Measurements from ENCODE around the gene CA12.

CA12 gene

DNA sequence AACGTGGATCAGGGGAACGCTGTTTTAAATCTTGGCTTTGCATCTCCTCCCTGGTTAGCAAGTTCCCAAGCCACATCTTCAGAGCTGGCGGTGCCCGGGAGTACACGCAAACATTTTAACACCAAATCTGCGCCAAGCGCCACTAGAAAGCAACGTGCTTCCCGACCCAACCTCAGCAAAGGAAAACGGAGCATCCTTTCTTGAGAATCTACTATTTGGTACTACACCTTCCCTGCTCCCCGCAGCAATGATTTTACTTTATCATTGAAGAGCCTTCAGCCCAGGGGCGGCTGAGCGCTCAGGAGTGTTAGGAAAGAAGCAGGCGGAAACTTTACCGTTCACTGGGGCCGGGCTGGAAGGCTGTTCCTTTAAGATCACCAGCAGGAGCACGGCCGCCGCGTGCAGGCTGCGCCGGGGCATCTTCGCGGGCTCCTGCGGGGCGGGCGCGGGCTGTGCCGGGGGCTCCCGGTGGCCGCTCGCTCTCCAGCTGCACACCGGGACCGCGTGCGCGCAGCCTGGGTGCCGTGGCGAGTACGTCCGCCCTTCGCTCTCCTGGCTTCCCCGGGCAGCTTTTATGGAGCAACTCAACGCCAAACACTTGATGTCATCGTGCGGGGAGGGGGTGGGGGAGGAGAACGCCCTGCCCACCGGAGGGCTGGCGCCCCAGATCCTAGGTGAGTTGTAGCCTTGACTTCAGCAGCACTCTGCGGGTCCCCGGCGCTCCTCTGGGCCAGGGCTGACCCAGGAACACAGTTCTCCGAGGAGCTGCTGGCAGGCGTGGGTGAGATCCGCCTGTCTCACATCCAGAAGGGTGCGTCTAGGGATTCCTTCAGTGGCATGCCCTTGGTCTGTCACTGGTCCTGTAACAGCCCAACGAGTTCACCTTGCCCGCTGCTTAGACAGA lies at the start of gene CA12:
CA12 (minus strand) TSS at position 546 of the 904 bp plus-strand sequence; CDS start at position 420, 126 bp downstream.
- DNase-seq (ENCODE audit: extremely low read depth, low read depth), result no peak

DNA sequence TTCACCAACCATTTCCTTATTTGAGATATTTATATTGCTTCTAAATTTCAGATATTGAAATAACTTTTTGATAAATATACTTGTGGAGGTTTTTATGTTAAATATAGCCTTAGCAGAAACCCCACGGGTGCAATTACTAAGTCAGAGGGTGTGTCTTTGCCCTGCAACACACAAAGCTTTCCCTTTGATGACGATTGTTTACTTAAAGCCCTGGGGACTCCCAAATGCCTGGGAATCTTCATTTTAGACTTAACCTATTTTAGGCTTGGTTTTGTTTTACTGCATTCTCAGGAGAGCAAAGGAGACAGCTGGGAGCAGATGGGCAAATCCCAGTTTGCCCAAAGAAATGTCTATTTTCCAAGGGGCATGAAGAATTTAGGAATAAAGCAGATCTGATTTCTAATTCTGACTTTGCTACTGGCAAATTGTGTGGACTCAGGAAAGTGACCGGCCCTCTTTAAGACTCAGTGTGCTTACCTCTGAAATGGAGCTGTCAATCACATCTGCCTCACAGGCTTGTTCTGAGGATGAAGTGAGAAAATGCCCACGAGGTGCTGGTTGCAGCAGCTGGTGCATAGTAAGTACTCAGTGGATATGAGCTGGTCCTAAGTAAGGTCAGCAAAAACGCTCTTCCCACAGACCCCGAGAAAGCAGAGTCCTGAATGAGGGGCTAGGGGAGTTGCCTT lies 49.3 kb upstream of the CA12 start:
- DNase-seq (ENCODE audit: extremely low read depth, low read depth), result no peak
- TF ChIP-seq, protein P1, sequence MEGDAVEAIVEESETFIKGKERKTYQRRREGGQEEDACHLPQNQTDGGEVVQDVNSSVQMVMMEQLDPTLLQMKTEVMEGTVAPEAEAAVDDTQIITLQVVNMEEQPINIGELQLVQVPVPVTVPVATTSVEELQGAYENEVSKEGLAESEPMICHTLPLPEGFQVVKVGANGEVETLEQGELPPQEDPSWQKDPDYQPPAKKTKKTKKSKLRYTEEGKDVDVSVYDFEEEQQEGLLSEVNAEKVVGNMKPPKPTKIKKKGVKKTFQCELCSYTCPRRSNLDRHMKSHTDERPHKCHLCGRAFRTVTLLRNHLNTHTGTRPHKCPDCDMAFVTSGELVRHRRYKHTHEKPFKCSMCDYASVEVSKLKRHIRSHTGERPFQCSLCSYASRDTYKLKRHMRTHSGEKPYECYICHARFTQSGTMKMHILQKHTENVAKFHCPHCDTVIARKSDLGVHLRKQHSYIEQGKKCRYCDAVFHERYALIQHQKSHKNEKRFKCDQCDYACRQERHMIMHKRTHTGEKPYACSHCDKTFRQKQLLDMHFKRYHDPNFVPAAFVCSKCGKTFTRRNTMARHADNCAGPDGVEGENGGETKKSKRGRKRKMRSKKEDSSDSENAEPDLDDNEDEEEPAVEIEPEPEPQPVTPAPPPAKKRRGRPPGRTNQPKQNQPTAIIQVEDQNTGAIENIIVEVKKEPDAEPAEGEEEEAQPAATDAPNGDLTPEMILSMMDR (IDR thresholded peaks at IDR 0.05; ENCODE audit: low read depth, low read length), result no peak

More for the DNA sequence above, at the start of gene CA12:
- TF ChIP-seq, protein P1 (IDR thresholded peaks at IDR 0.05; ENCODE audit: low read depth, low read length), result no peak

DNA sequence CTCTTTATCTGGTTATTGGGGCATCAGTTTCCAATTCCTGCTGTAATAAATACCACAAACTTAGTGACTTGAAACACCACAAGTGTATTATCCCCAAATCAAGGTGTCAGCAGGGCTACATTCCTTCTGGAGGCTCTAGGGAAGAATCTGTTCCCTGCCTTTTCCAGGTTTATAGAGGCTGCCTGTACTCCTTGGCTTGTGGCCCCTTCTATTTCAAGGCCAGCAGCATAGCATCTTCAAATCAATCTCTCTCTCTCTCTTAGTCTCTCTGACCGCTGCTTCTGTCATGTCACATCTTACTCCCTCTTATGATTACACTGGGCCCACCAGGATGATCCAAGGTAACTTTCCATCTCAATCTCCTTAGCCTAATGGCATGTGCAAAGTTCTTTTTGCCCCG lies 44.9 kb upstream of the CA12 start:
- TF ChIP-seq, protein P1 (IDR thresholded peaks at IDR 0.05; ENCODE audit: low read depth, low read length), result no peak
- DNase-seq (ENCODE audit: extremely low read depth, low read depth), result no peak

DNA sequence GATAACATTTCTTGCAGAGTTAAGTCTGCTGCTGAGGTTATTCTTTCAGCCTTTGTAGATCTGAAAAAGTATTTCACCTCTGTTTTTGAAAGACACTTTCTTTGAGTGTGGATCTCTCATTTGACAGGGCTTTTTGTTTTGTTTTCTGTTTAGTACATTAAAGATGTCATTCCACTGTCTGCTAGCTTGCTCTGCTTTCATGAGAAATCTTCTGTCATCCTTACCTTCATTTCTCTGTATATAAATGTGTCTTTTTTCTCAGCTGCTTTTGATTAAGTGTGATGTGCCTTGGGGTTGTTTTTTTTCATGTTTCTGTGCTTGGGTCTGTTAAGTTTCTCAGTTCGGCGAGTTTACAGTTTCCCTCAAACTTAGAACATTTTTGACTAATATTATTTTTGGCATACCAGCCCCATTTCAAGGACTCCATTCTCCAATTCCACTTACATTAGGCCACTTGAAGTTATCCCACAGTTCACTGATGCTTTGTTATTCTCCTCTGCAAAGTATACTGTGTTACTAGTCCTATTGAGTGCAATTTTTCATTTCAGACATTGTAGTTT lies 43.9 kb upstream of the CA12 start:
- DNase-seq (ENCODE audit: extremely low read depth, low read depth), result no peak
- TF ChIP-seq, protein P1 (IDR thresholded peaks at IDR 0.05; ENCODE audit: low read depth, low read length), result no peak

DNA sequence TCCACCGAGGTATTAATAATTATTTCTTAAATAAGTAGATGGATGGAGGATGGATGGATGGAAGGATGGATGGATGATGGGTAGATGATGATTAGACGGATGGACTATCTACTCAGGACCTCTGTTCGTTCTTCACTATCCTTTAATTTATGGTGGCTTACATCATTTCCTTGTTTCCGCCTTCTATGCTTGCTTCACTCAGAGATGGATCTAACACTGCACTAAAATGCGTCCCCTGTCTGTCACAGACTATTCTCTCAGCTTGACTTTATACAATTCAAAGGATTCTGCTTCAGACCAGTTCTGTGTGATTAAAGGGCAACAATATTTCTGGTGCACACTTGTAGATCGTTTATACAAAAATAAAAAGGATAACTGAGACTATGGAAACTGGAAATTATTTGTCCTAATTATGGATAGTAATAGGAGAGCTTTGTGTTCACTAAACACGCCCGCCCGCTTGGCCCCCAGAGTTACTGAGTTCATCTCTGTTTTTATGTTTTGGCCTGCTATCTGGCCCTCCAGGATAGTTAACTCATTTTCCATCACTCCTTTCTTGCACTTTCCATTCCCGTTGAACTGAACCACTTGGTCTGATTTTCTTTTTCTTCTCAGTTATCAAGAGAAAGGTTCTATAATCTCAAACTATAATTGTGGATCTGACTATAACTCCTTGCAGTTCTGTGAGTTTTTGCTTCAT lies 41.4 kb upstream of the CA12 start:
- DNase-seq (ENCODE audit: extremely low read depth, low read depth), result no peak
- TF ChIP-seq, protein P1 (IDR thresholded peaks at IDR 0.05; ENCODE audit: low read depth, low read length), result no peak

DNA sequence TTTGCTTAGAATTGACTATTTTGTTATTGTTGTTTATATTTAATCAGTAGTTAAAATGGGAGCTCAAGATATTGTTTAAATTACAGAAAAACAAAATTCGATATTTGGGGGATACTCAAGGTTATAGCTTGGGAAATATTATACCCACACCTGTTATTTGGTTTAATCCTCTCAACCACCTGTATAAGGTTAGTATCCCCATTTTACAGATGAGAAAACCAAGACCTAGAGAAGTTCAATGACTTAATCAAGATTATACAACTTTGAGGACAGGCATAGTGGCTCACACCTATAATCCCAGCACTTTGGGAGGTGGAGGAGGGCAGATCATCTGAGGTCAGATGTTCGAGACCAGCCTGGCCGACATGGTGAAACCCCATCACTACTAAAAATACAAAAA lies 39.8 kb upstream of the CA12 start:
- TF ChIP-seq, protein P1 (IDR thresholded peaks at IDR 0.05; ENCODE audit: low read depth, low read length), result no peak
- no peak for DNase-seq (ENCODE audit: extremely low read depth, low read depth)

All from AG09319 (cell line).